NCI-H2081 (cell line): ENCODE data around the gene API5.

ENCODE experiments used
- DNase-seq, 2 experiments: peaks; one replicate each; lab custom pipeline; 2025; lab: John Stamatoyannopoulos, UW

The API5 gene

GRCh38 chr11:43359422-43359818 lies 47.6 kb downstream of the API5 start:
- DNase-seq: peak in 1 of 2 experiments; percentile 19

- no peak for DNase-seq
These were observed 48.7 kb downstream of the API5 start for GRCh38 chr11:43360361-43361032.

GRCh38 chr11:43366677-43367076 lies 54.9 kb downstream of the API5 start:
- no peak for DNase-seq

GRCh38 chr11:43367382-43368178 lies 55.8 kb downstream of the API5 start:
- no peak for DNase-seq

- DNase-seq: no peak
These were observed 64.3 kb downstream of the API5 start for GRCh38 chr11:43376065-43376464.

GRCh38 chr11:43376594-43376993 lies 64.8 kb downstream of the API5 start:
- no peak for DNase-seq

GRCh38 chr11:43377389-43377788 lies 65.6 kb downstream of the API5 start:
- DNase-seq: no peak

DNA sequence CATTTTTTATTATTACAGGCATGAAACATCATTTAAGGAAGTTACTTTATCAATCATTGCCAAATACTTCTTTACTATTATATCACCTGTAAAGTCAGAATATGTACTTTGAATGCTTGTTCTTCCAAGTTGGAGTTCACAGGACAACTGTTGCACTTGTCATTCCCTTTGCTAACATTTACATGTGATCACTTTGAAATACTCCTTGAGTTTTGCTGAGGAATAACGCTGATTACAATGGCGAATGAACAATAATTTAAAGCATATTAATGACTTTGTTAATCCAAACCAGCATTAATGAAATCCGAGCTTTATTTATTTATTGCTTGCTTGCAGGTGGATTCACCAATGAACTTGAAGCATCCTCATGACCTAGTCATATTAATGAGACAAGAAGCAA lies 67.1 kb downstream of the API5 start:
- DNase-seq: no peak

DNA sequence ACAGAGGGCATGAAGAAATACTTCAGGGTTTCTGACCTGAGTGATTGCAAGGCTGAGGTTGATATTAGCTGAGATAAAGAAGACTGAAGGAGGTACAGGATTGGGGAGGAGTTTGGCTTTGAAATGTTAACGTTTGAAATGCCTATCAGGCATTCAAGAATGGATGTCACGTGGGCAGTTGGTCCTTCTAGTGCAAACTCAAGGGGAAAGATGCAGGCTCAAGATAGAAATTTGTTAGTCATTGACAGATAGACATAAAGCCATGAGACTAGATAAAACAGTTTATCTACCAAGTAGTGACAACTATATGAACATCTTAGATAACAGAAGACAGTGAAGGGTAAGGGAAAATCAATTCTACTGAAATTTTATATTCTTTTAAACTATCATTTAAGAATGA lies 70.0 kb downstream of the API5 start:
- no peak for DNase-seq

DNA sequence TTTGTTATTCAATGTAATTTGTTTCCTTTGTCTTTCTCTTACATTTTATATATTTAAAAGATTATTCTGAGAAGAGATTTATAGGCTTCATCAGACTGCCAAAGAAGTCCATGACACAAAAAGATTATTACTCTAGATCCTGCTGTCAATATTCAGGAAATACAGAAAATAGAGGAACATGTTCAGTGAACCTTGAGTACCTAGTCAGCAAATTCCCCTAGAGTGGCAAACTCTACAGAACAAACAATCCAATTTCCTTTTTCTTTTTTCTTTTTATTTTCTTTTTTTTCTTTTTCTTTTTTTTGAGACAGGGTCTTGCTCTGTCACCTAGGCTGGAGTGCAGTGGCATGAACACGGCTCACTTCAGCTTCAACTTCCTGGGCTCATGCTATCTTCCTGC lies 70.8 kb downstream of the API5 start:
- no peak for DNase-seq

DNA sequence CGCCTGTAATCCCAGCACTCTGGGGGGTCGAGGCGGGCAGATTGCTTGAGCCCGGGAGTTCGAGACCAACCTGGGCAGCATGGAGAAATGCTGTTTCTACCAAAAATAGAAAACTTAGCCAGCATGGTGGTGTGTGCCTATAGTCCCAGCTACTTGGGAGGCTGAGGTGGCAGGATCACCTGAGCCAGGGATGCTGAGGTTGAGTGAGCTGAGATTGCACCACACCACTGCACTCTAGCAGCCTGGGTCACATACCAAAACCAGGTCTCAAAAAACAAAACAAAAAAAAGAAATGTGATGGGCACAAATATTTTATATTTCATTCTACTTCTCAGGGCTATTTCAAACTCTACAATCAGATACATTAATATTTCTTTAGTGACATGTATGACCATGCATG lies 72.6 kb downstream of the API5 start:
- DNase-seq: no peak

DNA sequence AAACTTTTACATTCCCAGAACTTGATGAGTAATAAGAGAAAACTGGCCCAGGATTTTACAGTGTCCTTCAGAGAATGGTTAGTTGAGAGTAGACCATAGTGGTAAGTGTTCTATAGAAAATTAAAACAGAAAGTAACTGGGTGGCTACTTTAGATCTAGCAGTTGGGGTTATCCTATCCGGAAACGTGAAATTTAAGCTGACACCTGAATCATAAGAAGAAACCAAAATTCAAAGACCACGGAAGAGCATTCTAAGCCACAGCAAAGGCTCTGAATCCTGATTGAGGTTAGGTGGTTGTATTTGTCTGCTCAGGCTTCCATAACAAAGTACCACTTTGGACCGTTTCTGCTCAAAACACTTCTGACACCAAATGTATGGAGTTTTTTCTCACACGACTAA lies 80.9 kb downstream of the API5 start:
- DNase-seq: no peak

DNA sequence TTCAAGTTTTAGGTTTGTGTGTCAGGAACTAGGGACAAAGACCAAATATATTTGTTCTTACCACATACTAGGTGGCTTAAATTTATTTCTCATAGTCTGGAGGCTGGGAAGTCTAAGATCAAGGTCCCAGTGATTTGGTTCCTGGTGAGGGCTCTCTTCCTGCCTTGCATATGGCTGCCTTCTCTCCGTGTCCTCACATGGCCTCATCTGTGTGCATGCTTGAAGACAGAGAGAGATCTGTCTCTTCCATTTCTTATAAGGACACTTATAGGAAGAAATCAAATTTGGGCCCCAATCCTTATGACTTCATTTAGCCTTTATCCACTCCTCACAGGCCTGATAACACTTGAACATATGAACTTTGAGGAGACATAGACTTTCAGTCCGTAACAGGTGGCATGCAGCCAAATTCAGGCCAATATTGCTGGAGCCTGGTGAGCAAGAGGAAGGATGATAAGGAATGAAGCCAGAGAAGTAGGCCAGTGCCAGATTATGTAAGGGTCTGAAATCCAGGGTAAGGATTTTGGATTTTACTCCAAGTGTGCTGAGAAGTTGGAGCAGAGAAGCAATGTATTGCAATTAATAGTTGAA lies 82.1 kb downstream of the API5 start:
- no peak for DNase-seq
